HEK293T (cell line): ENCODE results near the gene B3GLCT.
"Not testable (repeated sequence)": the region's sequence is repeated elsewhere in the genome, so short reads cannot be mapped to it uniquely, and the experiment has no call there.

ENCODE experiments used
- CTCF ChIA-PET: fragments of 350-600 bp; formaldehyde crosslinking; extraction: SDS; loops from one replicate; lab custom pipeline; 2021; ENCODE audit warnings: antibody characterized with exemption, inconsistent platforms; lab: Yijun Ruan, JAX
- POLR2A ChIA-PET: fragments of 350-600 bp; formaldehyde crosslinking; extraction: SDS; loops from one replicate; lab custom pipeline; 2020; ENCODE audit warnings: antibody characterized with exemption, inconsistent platforms; lab: Yijun Ruan, JAX
- DNase-seq: peaks from one replicate; pipeline ENCODE4 v3.0.0; 2012; ENCODE audit warnings: mixed read lengths; ENCODE audit errors: extremely low spot score
- ARNT ChIP-seq: fragments of 450-650 bp; IDR thresholded peaks from 2 replicates; pipeline ENCODE4 v1.6.1; 2017; ENCODE audit warnings: mild to moderate bottlenecking
- BHLHE40 ChIP-seq: fragments of 450-650 bp; IDR thresholded peaks from 2 replicates; pipeline ENCODE4 v1.6.1; 2016; ENCODE audit warnings: mild to moderate bottlenecking, moderate library complexity, borderline replicate concordance
- CTBP1 ChIP-seq: fragments of 450-650 bp; IDR thresholded peaks from 2 replicates; pipeline ENCODE4 v1.6.1; 2016; ENCODE audit warnings: borderline replicate concordance
- ELF4 ChIP-seq: fragments of 450-650 bp; IDR thresholded peaks from 2 replicates; pipeline ENCODE4 v1.6.1; 2017; ENCODE audit warnings: antibody characterized with exemption
- FOXA1 ChIP-seq: fragments of 450-650 bp; IDR thresholded peaks from 2 replicates; pipeline ENCODE4 v1.6.1; 2016; ENCODE audit warnings: mild to moderate bottlenecking
- FOXK2 ChIP-seq: fragments of 450-650 bp; IDR thresholded peaks from 2 replicates; pipeline ENCODE4 v1.6.1; 2016; ENCODE audit warnings: mild to moderate bottlenecking
- FOXM1 ChIP-seq: fragments of 450-650 bp; IDR thresholded peaks from 2 replicates; pipeline ENCODE4 v1.6.1; 2017; ENCODE audit warnings: mild to moderate bottlenecking, borderline replicate concordance
- HDGF ChIP-seq: fragments of 450-650 bp; IDR thresholded peaks from 2 replicates; pipeline ENCODE4 v1.6.1; 2017; ENCODE audit warnings: antibody characterized with exemption, borderline replicate concordance
- L3MBTL2 ChIP-seq: fragments of 450-650 bp; conservative IDR thresholded peaks from 2 replicates; pipeline ENCODE4 v1.6.1; 2016; ENCODE audit warnings: mild to moderate bottlenecking
- LEF1 ChIP-seq: fragments of 450-650 bp; IDR thresholded peaks from 2 replicates; pipeline ENCODE4 v1.6.1; 2017; ENCODE audit warnings: mild to moderate bottlenecking, borderline replicate concordance
- NFRKB ChIP-seq: fragments of 450-650 bp; IDR thresholded peaks from 2 replicates; pipeline ENCODE4 v1.6.1; 2016; ENCODE audit warnings: mild to moderate bottlenecking, moderate library complexity
- PKNOX1 ChIP-seq: fragments of 450-650 bp; IDR thresholded peaks from 2 replicates; pipeline ENCODE4 v1.6.1; 2016
- SP1 ChIP-seq: fragments of 450-650 bp; IDR thresholded peaks from 2 replicates; pipeline ENCODE4 v1.6.1; 2017
- SUZ12 ChIP-seq: fragments of 450-650 bp; IDR thresholded peaks from 2 replicates; pipeline ENCODE4 v1.6.1; 2016; ENCODE audit warnings: mild to moderate bottlenecking
- TARDBP ChIP-seq: fragments of 450-650 bp; IDR thresholded peaks from 2 replicates; pipeline ENCODE4 v1.6.1; 2016
- ZNF384 ChIP-seq: fragments of 450-650 bp; IDR thresholded peaks from 2 replicates; pipeline ENCODE4 v1.6.1; 2016

Gene B3GLCT

GRCh38 chr13:31214435-31214834 is 14.7 kb downstream of the B3GLCT start:
- CTCF ChIA-PET, result no interaction called here
- DNase-seq, result no peak
- TF ChIP-seq FOXA1, result no peak
- no peak for TF ChIP-seq TARDBP
- TF ChIP-seq ZNF384, result no peak
- no peak for TF ChIP-seq HDGF
- POLR2A ChIA-PET, result interaction anchor here (0.9 kb wide), 1 partner anchor 15 kb away, joined by 3 read pairs; the partner anchor contains the start of gene B3GLCT

- POLR2A ChIA-PET, DNase-seq, CTCF ChIA-PET: not testable (repeated sequence)
Measured at GRCh38 chr13:31216916-31217315, 17.1 kb downstream of the B3GLCT start.

- TF ChIP-seq ZNF384, result no peak
- TF ChIP-seq SP1, result no peak
- no peak for TF ChIP-seq TARDBP
- TF ChIP-seq FOXM1, result no peak
- TF ChIP-seq HDGF, result no peak
- TF ChIP-seq LEF1, result no peak
- no peak for TF ChIP-seq L3MBTL2
- no peak for TF ChIP-seq PKNOX1
- TF ChIP-seq NFRKB, result no peak
- TF ChIP-seq FOXK2, result no peak
- no peak for TF ChIP-seq ELF4
- TF ChIP-seq SUZ12, result no peak
- TF ChIP-seq BHLHE40, result no peak
- TF ChIP-seq ARNT, result no peak
- TF ChIP-seq CTBP1, result no peak
- no peak for TF ChIP-seq FOXA1
- ChIA-PET POLR2A (no interaction called here), CTCF (no interaction called here)
- no peak for DNase-seq
Measured at GRCh38 chr13:31219909-31220598, 20.3 kb downstream of the B3GLCT start.

- POLR2A ChIA-PET, result no interaction called here
- DNase-seq, result no peak
- CTCF ChIA-PET, result no interaction called here
- TF ChIP-seq CTBP1, result no peak
- TF ChIP-seq ELF4, result no peak
- TF ChIP-seq SP1, result no peak
- TF ChIP-seq ZNF384, result no peak
- TF ChIP-seq LEF1, result no peak
- TF ChIP-seq FOXA1, result no peak
- TF ChIP-seq TARDBP, result no peak
- no peak for TF ChIP-seq FOXK2
- no peak for TF ChIP-seq SUZ12
- TF ChIP-seq HDGF, result no peak
- no peak for TF ChIP-seq BHLHE40
Measured at GRCh38 chr13:31221057-31221456, 21.3 kb downstream of the B3GLCT start.

GRCh38 chr13:31223215-31223614 is 23.4 kb downstream of the B3GLCT start:
- CTCF ChIA-PET, result interaction anchor here (1.1 kb wide), 1 partner anchor 13 kb away, joined by 4 read pairs; no protein-coding TSS in a partner anchor
- TF ChIP-seq FOXM1 (no peak), ZNF384 (no peak), SUZ12 (no peak), BHLHE40 (no peak), PKNOX1 (no peak), ARNT (no peak), NFRKB (no peak), SP1 (no peak), FOXK2 (no peak), LEF1 (no peak), CTBP1 (no peak), ELF4 (no peak), FOXA1 (no peak), TARDBP (no peak), L3MBTL2 (no peak), HDGF (no peak)
- POLR2A ChIA-PET, result no interaction called here
- no peak for DNase-seq

- POLR2A ChIA-PET, result no interaction called here
- TF ChIP-seq ELF4, result no peak
- TF ChIP-seq SUZ12, result no peak
- TF ChIP-seq L3MBTL2, result no peak
- TF ChIP-seq BHLHE40, result no peak
- TF ChIP-seq FOXM1, result no peak
- no peak for TF ChIP-seq FOXA1
- TF ChIP-seq HDGF, result no peak
- TF ChIP-seq PKNOX1, result no peak
- TF ChIP-seq SP1, result no peak
- no peak for TF ChIP-seq TARDBP
- TF ChIP-seq NFRKB, result no peak
- no peak for TF ChIP-seq FOXK2
- no peak for TF ChIP-seq ARNT
- no peak for TF ChIP-seq ZNF384
- TF ChIP-seq CTBP1, result no peak
- DNase-seq, result no peak
- CTCF ChIA-PET, result no interaction called here
Measured at GRCh38 chr13:31223640-31224039, 23.9 kb downstream of the B3GLCT start.
